Panc1 (cell line): ENCODE results near the gene ZNF474. TPM values are rescaled to one million over a fixed set of nuclear protein-coding genes. Genes with fewer than 3 reads are reported as not detected.
A peak's percentile ranks its signal among the peaks of the same experiment; 100 is the strongest.

ENCODE experiments used
- ATAC-seq: fragments of 200-7000 bp; cut with Tn5 transposase; 2 replicates; pipeline ENCODE4 v1.9.1; 2020; ENCODE audit warnings: mild to moderate bottlenecking, moderate library complexity
- BruUV-seq: library from RNA; stranded (reverse); fragments of 400-500 nt; replicated peaks from 2 replicates; lab custom pipeline; 2021; lab: Mats Ljungman, UMichigan
- CTCF ChIA-PET: fragments of 300-600 bp; sonication (Branson Sonifier 250); formaldehyde crosslinking; loops from one replicate; lab custom pipeline; 2022; ENCODE audit warnings: antibody characterized with exemption; lab: Charles Lee
- POLR2A ChIA-PET: fragments of 300-600 bp; sonication (Branson Sonifier 250); formaldehyde crosslinking; loops from one replicate; lab custom pipeline; 2022; ENCODE audit warnings: antibody characterized with exemption; lab: Charles Lee
- DNase-seq: peaks from one replicate; pipeline ENCODE4 v3.0.0-alpha.2; 2010; ENCODE audit warnings: low read depth, low spot score
- H3K27ac ChIP-seq: 2 replicates; pipeline ENCODE4 v1.5.1; 2011; ENCODE audit warnings: mild to moderate bottlenecking, low read length, inconsistent platforms
- H3K27me3 ChIP-seq: fragments of 200-500 bp; sonication (Bioruptor generic); 2 replicates; pipeline ENCODE4 v1.6.0; 2014; ENCODE audit warnings: low read length, inconsistent platforms; ENCODE audit not compliant: control insufficient read depth, insufficient read depth
- H3K36me3 ChIP-seq: fragments of 200-500 bp; sonication (Bioruptor generic); 2 replicates; pipeline ENCODE4 v1.5.1; 2014; ENCODE audit warnings: inconsistent platforms, mild to moderate bottlenecking, low read length, moderate library complexity; ENCODE audit not compliant: control insufficient read depth, insufficient read depth
- H3K4me1 ChIP-seq: 2 replicates; pipeline ENCODE4 v1.5.1; 2011; ENCODE audit warnings: inconsistent platforms, mild to moderate bottlenecking, low read length, moderate library complexity; ENCODE audit not compliant: control insufficient read depth, insufficient read depth
- H3K4me3 ChIP-seq, 2 experiments: 2 replicates each; pipeline ENCODE4 v1.5.1; 2011 to 2012; ENCODE audit warnings: low read depth in 2 of 2, low read length in 2 of 2, mild to moderate bottlenecking in 2 of 2, inconsistent platforms in 1 of 2, moderate library complexity in 1 of 2
- H3K9me3 ChIP-seq: fragments of 200-500 bp; sonication (Bioruptor generic); 2 replicates; pipeline ENCODE4 v1.5.1; 2014; ENCODE audit warnings: low read depth, mild to moderate bottlenecking, inconsistent platforms, low read length, moderate library complexity; ENCODE audit not compliant: control insufficient read depth, insufficient read depth
- CTCF ChIP-seq: fragments of 450-650 bp; IDR thresholded peaks from 2 replicates; pipeline ENCODE4 v1.5.1; 2017; ENCODE audit warnings: mild to moderate bottlenecking
- POLR2AphosphoS5 ChIP-seq: IDR thresholded peaks from 2 replicates; pipeline ENCODE4 v1.6.1; 2012; ENCODE audit warnings: mild to moderate bottlenecking, low read depth, low read length, moderate library complexity
- SIN3A ChIP-seq: IDR thresholded peaks from 2 replicates; pipeline ENCODE4 v1.6.1; 2012; ENCODE audit warnings: low read depth, mild to moderate bottlenecking, low read length, moderate library complexity, borderline replicate concordance; ENCODE audit not compliant: insufficient read depth
- TCF7L2 ChIP-seq: IDR thresholded peaks from 2 replicates; pipeline ENCODE4 v1.6.1; 2011; ENCODE audit warnings: mild to moderate bottlenecking, low read depth, low read length, inconsistent platforms
- in situ Hi-C: cut with HindIII; loops from 2 replicates; pipeline ENCODE4 v1.10.0; 2016; ENCODE audit warnings: low sequenced_read_pairs, low pct_unique_long_range_greater_than_20kb
- intact Hi-C: fragments of 100-400 bp; cut with micrococcal nuclease; formaldehyde crosslinking; loops from one replicate; pipeline ENCODE4 v1.10.0; 2022; ENCODE audit not compliant: unreplicated experiment
- total RNA-seq: library from RNA; stranded (reverse); gene quantifications from one replicate; pipeline ENCODE4 v1.2.1, GENCODE V29; 2021; ENCODE audit not compliant: unreplicated experiment
- TF ChIP-seq, protein P1 (sequence below), 2 experiments: IDR thresholded peaks; 2 replicates each; pipeline ENCODE4 v1.6.1; 2011 to 2012; ENCODE audit warnings: low read depth in 2 of 2, control low read depth in 1 of 2, low read length in 1 of 2, mild to moderate bottlenecking in 1 of 2, moderate library complexity in 1 of 2; ENCODE audit not compliant: insufficient read depth in 1 of 2

ZNF474 gene
- total RNA-seq, 1 experiment from 2014 or later = not detected

DNA sequence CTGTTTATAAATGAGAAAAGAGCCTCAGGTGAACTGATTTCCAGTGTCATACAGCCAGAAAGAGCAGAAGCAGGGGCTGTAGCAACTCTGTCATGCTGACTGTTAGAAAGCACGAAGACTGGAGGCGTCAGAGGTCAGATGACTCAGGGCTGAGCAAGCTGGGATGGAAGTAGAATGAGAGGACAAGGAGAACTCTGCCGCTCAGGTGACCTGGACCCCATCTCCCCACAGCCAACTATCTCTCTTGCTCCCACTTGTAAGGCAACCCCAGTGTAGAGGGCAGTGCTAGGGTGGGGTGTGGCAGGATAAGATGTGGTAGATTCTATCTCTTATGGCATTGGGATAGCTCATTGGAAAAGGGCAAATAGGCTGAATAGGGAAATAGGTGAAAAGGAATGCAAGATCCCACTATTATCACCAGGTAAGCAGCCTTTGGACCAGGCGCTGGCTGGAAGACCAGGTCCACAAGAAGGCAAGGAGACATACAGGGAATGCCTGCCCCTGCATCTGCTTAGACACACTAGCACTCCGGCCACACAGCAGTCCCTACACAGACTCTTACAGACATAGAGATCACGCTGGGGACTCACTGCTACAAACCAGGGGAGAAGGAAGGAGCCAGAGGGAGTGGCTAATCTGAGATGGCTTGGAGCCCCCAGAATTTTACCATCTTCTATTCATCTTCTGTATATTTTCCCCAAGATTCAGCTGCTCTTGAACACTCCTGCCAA lies 30.1 kb upstream of the ZNF474 start:
- Histone ChIP-seq H3K4me3 (no peak overlapping the region), H3K36me3 (no peaks in the 10 kb centered on the region), H3K4me1 (no peaks in the 10 kb centered on the region), H3K9me3 (no peaks in the 10 kb centered on the region), H3K27me3 (no peaks in the 10 kb centered on the region), H3K27ac (no peak overlapping the region)
- DNase-seq (peak; percentile 60), ATAC-seq (peak; percentile 90)
- ChIA-PET POLR2A (no interaction called here), CTCF (no interaction called here)
- intact Hi-C loops = no loop called here
- TF ChIP-seq TCF7L2 (no peak), SIN3A (no peak)
- TF ChIP-seq, protein P1, sequence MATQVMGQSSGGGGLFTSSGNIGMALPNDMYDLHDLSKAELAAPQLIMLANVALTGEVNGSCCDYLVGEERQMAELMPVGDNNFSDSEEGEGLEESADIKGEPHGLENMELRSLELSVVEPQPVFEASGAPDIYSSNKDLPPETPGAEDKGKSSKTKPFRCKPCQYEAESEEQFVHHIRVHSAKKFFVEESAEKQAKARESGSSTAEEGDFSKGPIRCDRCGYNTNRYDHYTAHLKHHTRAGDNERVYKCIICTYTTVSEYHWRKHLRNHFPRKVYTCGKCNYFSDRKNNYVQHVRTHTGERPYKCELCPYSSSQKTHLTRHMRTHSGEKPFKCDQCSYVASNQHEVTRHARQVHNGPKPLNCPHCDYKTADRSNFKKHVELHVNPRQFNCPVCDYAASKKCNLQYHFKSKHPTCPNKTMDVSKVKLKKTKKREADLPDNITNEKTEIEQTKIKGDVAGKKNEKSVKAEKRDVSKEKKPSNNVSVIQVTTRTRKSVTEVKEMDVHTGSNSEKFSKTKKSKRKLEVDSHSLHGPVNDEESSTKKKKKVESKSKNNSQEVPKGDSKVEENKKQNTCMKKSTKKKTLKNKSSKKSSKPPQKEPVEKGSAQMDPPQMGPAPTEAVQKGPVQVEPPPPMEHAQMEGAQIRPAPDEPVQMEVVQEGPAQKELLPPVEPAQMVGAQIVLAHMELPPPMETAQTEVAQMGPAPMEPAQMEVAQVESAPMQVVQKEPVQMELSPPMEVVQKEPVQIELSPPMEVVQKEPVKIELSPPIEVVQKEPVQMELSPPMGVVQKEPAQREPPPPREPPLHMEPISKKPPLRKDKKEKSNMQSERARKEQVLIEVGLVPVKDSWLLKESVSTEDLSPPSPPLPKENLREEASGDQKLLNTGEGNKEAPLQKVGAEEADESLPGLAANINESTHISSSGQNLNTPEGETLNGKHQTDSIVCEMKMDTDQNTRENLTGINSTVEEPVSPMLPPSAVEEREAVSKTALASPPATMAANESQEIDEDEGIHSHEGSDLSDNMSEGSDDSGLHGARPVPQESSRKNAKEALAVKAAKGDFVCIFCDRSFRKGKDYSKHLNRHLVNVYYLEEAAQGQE (IDR thresholded peaks at IDR 0.05; ENCODE audit: insufficient read depth in 1 of 2, low read depth in 2 of 2, low read length in 1 of 2) = no peak
- in situ Hi-C loops = no loop called here
- BruUV-seq = no TSS peak

DNA sequence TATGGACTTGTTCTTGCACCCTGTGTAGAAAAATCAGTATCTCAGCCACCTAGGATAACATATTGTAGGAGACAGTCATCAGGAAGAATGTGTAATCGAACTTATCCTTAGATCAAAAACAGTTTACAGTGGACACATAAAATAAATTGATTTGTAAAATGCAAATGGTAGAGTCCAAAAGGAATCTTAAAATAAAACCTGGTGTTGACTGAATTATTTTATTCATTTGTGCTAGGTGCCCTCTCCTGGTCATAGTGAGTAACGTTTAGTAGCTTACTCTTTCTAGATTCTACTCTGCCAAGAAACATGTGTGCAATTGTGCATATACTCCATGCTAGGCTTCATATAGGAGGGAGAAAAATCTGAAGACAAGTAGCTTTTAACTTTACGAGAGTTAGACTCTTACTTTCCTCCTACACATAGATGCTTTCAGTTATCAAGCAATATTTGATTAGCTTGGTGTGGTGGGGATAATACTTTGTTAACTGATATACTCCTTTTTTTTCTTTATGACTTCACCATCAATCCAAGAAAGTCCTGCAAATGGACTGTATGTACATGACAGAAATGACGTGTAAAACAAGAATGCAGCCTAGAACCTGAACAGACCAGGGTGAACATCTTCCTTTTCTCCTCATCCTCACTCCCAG lies 27.6 kb upstream of the ZNF474 start:
- intact Hi-C loops (loop anchor here (2.0 kb wide), 2 partner anchors 53 to 133 kb away; no protein-coding TSS in a partner anchor), in situ Hi-C loops (no loop called here)
- no peak overlapping the region for H3K27ac ChIP-seq
- no peaks in the 10 kb centered on the region for H3K36me3 ChIP-seq
- no TSS peak for BruUV-seq
- H3K4me1 ChIP-seq = no peaks in the 10 kb centered on the region
- ATAC-seq (peak; percentile 78; the same call in 1 of the 2 replicates), DNase-seq (no peak)
- ChIA-PET CTCF (interaction anchor here (0.6 to 1.1 kb wide), 6 partner anchors 15 to 1445 kb away, joined by 3 to 11 read pairs (median 4); no protein-coding TSS in a partner anchor), POLR2A (no interaction called here)
- no peak overlapping the region for H3K4me3 ChIP-seq
- H3K9me3 ChIP-seq = no peaks in the 10 kb centered on the region
- H3K27me3 ChIP-seq = no peaks in the 10 kb centered on the region
- TF ChIP-seq SIN3A = no peak
- peak; percentile 68; the same call in 1 of the 2 replicates for TF ChIP-seq CTCF

DNA sequence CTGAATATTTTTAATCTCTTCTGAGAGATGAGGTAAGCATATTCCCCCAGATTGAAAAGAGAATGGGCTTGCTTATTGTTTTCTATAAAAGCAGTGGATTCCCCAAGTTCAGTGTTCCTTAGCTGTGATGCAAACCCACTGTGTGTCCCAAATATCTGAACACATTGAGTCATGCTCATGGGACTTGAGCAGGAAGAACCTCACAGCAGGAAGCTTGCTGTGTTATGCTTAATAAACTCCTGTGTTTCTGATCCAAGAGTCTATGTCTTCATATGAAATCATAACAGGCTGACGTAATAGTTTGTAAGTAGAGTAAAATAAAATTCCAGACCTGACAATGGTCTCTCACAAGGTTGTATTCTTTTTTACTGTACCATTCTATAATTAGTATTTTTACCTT lies 26.5 kb upstream of the ZNF474 start:
- Histone ChIP-seq H3K27me3 (no peaks in the 10 kb centered on the region), H3K27ac (no peak overlapping the region), H3K36me3 (no peaks in the 10 kb centered on the region), H3K4me3 (no peak overlapping the region), H3K9me3 (no peaks in the 10 kb centered on the region), H3K4me1 (no peaks in the 10 kb centered on the region)
- POLR2A ChIA-PET = no interaction called here
- CTCF ChIA-PET = no interaction called here
- TF ChIP-seq, protein P1 (IDR thresholded peaks at IDR 0.05; ENCODE audit: insufficient read depth in 1 of 2, low read depth in 2 of 2, low read length in 1 of 2) = no peak
- no peak for TF ChIP-seq TCF7L2
- TF ChIP-seq POLR2AphosphoS5 = no peak
- TF ChIP-seq CTCF = no peak
- TF ChIP-seq SIN3A = no peak
- intact Hi-C loops = no loop called here
- ATAC-seq = no peak
- no peak for DNase-seq
- BruUV-seq = no TSS peak
- in situ Hi-C loops = no loop called here
